Measurements from ENCODE around the gene ZNF839.

DNA sequence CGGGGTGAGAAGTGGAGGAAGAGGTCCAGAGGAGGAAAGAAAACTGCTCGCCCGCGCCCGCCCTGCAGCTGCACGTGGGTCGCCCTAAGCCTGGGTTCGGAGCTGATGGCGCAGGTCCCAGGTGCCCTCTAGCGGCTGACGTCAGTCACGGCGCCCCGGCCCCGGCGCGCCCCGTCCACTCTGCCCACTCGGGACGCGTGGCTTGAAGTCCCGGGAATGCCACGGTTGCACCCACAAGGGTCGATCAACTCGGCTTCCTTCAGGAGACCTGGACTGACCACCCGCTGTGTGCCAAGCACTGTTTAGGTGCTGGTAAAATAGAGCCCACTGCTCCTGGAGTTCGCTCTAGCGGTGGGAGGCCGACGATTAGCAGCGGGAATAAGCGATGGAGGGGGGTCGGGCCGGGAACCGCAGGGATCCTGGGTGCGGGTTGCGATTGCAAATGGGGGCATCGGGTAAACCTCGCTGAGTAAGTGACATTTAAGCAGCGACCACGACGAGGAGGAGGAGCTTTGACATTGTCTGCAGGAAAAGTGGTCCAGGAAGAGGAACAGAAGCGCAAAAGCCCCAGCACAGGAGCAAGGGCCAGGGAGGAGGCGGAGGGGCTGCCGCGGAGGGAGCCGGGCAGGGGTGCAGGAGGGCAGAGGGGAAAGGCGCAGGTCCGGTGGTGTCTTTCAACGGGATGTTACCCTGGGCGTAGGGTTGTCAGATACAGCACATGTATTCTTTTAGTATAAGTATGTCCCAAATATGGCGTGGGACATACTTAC is 5.1 kb upstream of the ZNF839 start:
- TF ChIP-seq, protein P1, sequence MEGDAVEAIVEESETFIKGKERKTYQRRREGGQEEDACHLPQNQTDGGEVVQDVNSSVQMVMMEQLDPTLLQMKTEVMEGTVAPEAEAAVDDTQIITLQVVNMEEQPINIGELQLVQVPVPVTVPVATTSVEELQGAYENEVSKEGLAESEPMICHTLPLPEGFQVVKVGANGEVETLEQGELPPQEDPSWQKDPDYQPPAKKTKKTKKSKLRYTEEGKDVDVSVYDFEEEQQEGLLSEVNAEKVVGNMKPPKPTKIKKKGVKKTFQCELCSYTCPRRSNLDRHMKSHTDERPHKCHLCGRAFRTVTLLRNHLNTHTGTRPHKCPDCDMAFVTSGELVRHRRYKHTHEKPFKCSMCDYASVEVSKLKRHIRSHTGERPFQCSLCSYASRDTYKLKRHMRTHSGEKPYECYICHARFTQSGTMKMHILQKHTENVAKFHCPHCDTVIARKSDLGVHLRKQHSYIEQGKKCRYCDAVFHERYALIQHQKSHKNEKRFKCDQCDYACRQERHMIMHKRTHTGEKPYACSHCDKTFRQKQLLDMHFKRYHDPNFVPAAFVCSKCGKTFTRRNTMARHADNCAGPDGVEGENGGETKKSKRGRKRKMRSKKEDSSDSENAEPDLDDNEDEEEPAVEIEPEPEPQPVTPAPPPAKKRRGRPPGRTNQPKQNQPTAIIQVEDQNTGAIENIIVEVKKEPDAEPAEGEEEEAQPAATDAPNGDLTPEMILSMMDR (conservative IDR thresholded peaks at IDR 0.05; ENCODE audit: low read depth in 2 of 2) = peak; percentile 92 to 99
- TF ChIP-seq POLR2AphosphoS5 (IDR thresholded peaks at IDR 0.05; ENCODE audit: low read depth) (peak; percentile 40; the same call in 1 of the 2 replicates), NANOG (IDR thresholded peaks at IDR 0.05; ENCODE audit: borderline replicate concordance) (no peak), EZH2phosphoT487 (IDR thresholded peaks at IDR 0.05; ENCODE audit: unreplicated experiment) (no peak), ZNF331 (CRISPR knock-in tag; IDR thresholded peaks at IDR 0.05; ENCODE audit: low read depth) (no peak), EZH2 (IDR thresholded peaks at IDR 0.05; ENCODE audit: low read depth, unreplicated experiment) (no peak), ZNF114 (CRISPR knock-in tag; IDR thresholded peaks at IDR 0.05) (no peak), CREB1 (CRISPR knock-in tag; IDR thresholded peaks at IDR 0.05; ENCODE audit: low read depth) (peak; percentile 71), JUNB (IDR thresholded peaks at IDR 0.05; ENCODE audit: unreplicated experiment) (no peak)
- TF ChIP-seq, protein P2, sequence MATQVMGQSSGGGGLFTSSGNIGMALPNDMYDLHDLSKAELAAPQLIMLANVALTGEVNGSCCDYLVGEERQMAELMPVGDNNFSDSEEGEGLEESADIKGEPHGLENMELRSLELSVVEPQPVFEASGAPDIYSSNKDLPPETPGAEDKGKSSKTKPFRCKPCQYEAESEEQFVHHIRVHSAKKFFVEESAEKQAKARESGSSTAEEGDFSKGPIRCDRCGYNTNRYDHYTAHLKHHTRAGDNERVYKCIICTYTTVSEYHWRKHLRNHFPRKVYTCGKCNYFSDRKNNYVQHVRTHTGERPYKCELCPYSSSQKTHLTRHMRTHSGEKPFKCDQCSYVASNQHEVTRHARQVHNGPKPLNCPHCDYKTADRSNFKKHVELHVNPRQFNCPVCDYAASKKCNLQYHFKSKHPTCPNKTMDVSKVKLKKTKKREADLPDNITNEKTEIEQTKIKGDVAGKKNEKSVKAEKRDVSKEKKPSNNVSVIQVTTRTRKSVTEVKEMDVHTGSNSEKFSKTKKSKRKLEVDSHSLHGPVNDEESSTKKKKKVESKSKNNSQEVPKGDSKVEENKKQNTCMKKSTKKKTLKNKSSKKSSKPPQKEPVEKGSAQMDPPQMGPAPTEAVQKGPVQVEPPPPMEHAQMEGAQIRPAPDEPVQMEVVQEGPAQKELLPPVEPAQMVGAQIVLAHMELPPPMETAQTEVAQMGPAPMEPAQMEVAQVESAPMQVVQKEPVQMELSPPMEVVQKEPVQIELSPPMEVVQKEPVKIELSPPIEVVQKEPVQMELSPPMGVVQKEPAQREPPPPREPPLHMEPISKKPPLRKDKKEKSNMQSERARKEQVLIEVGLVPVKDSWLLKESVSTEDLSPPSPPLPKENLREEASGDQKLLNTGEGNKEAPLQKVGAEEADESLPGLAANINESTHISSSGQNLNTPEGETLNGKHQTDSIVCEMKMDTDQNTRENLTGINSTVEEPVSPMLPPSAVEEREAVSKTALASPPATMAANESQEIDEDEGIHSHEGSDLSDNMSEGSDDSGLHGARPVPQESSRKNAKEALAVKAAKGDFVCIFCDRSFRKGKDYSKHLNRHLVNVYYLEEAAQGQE (IDR thresholded peaks at IDR 0.05; ENCODE audit: unreplicated experiment) = no peak
- TF ChIP-seq, protein P3, sequence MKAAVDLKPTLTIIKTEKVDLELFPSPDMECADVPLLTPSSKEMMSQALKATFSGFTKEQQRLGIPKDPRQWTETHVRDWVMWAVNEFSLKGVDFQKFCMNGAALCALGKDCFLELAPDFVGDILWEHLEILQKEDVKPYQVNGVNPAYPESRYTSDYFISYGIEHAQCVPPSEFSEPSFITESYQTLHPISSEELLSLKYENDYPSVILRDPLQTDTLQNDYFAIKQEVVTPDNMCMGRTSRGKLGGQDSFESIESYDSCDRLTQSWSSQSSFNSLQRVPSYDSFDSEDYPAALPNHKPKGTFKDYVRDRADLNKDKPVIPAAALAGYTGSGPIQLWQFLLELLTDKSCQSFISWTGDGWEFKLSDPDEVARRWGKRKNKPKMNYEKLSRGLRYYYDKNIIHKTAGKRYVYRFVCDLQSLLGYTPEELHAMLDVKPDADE (IDR thresholded peaks at IDR 0.05) = no peak

Measured in GM23338 (cell line).